ENCODE results near the gene CRTAC1.

- TF ChIP-seq, protein P1, sequence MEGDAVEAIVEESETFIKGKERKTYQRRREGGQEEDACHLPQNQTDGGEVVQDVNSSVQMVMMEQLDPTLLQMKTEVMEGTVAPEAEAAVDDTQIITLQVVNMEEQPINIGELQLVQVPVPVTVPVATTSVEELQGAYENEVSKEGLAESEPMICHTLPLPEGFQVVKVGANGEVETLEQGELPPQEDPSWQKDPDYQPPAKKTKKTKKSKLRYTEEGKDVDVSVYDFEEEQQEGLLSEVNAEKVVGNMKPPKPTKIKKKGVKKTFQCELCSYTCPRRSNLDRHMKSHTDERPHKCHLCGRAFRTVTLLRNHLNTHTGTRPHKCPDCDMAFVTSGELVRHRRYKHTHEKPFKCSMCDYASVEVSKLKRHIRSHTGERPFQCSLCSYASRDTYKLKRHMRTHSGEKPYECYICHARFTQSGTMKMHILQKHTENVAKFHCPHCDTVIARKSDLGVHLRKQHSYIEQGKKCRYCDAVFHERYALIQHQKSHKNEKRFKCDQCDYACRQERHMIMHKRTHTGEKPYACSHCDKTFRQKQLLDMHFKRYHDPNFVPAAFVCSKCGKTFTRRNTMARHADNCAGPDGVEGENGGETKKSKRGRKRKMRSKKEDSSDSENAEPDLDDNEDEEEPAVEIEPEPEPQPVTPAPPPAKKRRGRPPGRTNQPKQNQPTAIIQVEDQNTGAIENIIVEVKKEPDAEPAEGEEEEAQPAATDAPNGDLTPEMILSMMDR (IDR thresholded peaks at IDR 0.05) = no peak
- TF ChIP-seq POLR2A (IDR thresholded peaks at IDR 0.05) = no peak
- TF ChIP-seq POLR2AphosphoS5 (IDR thresholded peaks at IDR 0.05) = no peak
These were observed 201.7 kb downstream of the CRTAC1 start for GRCh38 chr10:97828721-97829120.

Measured in transverse colon (tissue), 4 donors.